WTC11 (cell line): ENCODE measurements around the gene WDFY3. TPM values are rescaled to one million over a fixed set of nuclear protein-coding genes. Genes with fewer than 3 reads are reported as not detected.

ENCODE experiments used
- ATAC-seq: fragments of 200-7000 bp; cut with Tn5 transposase; 2 replicates; pipeline ENCODE4 v1.10.0; 2021; ENCODE audit warnings: mild to moderate bottlenecking, moderate library complexity
- CTCF ChIA-PET: fragments of 300-600 bp; sonication (Branson Sonifier 250); formaldehyde crosslinking; loops from one replicate; lab custom pipeline; 2021; ENCODE audit warnings: antibody characterized with exemption; lab: Charles Lee
- POLR2A ChIA-PET: fragments of 350-600 bp; sonication (Branson Sonifier 250); formaldehyde crosslinking; loops from one replicate; lab custom pipeline; 2021; ENCODE audit warnings: antibody characterized with exemption; lab: Charles Lee
- DNase-seq: peaks from one replicate; pipeline ENCODE4 v3.0.0; 2021; ENCODE audit warnings: low spot score
- H3K27ac Mint-ChIP-seq: 2 replicates; pipeline ENCODE4 v1.8.0; 2021; ENCODE audit warnings: mixed read lengths
- H3K27me3 Mint-ChIP-seq: 2 replicates; pipeline ENCODE4 v1.8.0; 2021; ENCODE audit warnings: low read depth, mild to moderate bottlenecking, moderate library complexity, mixed read lengths
- H3K36me3 Mint-ChIP-seq: 2 replicates; pipeline ENCODE4 v1.8.0; 2021; ENCODE audit warnings: mixed read lengths
- H3K4me1 Mint-ChIP-seq: 2 replicates; pipeline ENCODE4 v1.8.0; 2022; ENCODE audit warnings: mixed read lengths
- H3K4me3 Mint-ChIP-seq: 2 replicates; pipeline ENCODE4 v1.8.0; 2021; ENCODE audit warnings: mild to moderate bottlenecking, moderate library complexity, mixed read lengths
- H3K9me3 Mint-ChIP-seq: 2 replicates; pipeline ENCODE4 v1.8.0; 2021; ENCODE audit warnings: mixed read lengths
- ARID4B ChIP-seq: sonication (generic); formaldehyde crosslinking; IDR thresholded peaks from 2 replicates; pipeline ENCODE4 v1.8.0; 2023; ENCODE audit warnings: missing genetic modification reagents, mild to moderate bottlenecking, borderline replicate concordance
- CBFB ChIP-seq: sonication (generic); formaldehyde crosslinking; IDR thresholded peaks from 2 replicates; pipeline ENCODE4 v1.8.1; 2022; ENCODE audit warnings: mild to moderate bottlenecking, low read depth, missing genetic modification reagents
- CREM ChIP-seq: sonication (generic); formaldehyde crosslinking; IDR thresholded peaks from 2 replicates; pipeline ENCODE4 v1.8.1; 2022; ENCODE audit warnings: mild to moderate bottlenecking, missing genetic modification reagents, moderate library complexity
- CTCF ChIP-seq: fragments of 200-600 bp; IDR thresholded peaks from 2 replicates; pipeline ENCODE4 v1.8.0; 2022; ENCODE audit warnings: antibody characterized with exemption
- E2F4 ChIP-seq: sonication (generic); formaldehyde crosslinking; IDR thresholded peaks from 2 replicates; pipeline ENCODE4 v1.8.1; 2022; ENCODE audit warnings: low read depth, mild to moderate bottlenecking, moderate library complexity, missing genetic modification reagents, borderline replicate concordance
- EMX1 ChIP-seq: fragments of 250-450 bp; sonication (Bioruptor Pico); IDR thresholded peaks from 2 replicates; pipeline ENCODE4 v1.8.0; 2021; ENCODE audit warnings: mild to moderate bottlenecking
- GTF2I ChIP-seq: fragments of 250-450 bp; sonication (Bioruptor Pico); conservative IDR thresholded peaks from 2 replicates; pipeline ENCODE4 v1.4.0; 2021; ENCODE audit warnings: mild to moderate bottlenecking
- JAZF1 ChIP-seq: fragments of 250-450 bp; sonication (Bioruptor Pico); IDR thresholded peaks from 2 replicates; pipeline ENCODE4 v1.9.0; 2021; ENCODE audit warnings: moderate library complexity, mild to moderate bottlenecking, inconsistent platforms
- MAX ChIP-seq: sonication (generic); formaldehyde crosslinking; IDR thresholded peaks from 2 replicates; pipeline ENCODE4 v1.8.0; 2022; ENCODE audit warnings: mild to moderate bottlenecking, missing genetic modification reagents
- MXD4 ChIP-seq: fragments of 250-450 bp; sonication (Bioruptor Pico); IDR thresholded peaks from 2 replicates; pipeline ENCODE4 v1.8.0; 2021; ENCODE audit warnings: mild to moderate bottlenecking, moderate library complexity, borderline replicate concordance
- NFYB ChIP-seq: sonication (generic); formaldehyde crosslinking; conservative IDR thresholded peaks from 2 replicates; pipeline ENCODE4 v1.8.0; 2022; ENCODE audit warnings: low read depth, missing genetic modification reagents
- SMAD4 ChIP-seq: sonication (generic); formaldehyde crosslinking; IDR thresholded peaks from 2 replicates; pipeline ENCODE4 v1.8.0; 2022; ENCODE audit warnings: mild to moderate bottlenecking, missing genetic modification reagents
- USF1 ChIP-seq: sonication (generic); formaldehyde crosslinking; IDR thresholded peaks from 2 replicates; pipeline ENCODE4 v1.8.0; 2022; ENCODE audit warnings: mild to moderate bottlenecking, missing genetic modification reagents
- ZNF138 ChIP-seq: sonication (generic); formaldehyde crosslinking; conservative IDR thresholded peaks from 2 replicates; pipeline ENCODE4 v1.8.1; 2022; ENCODE audit warnings: mild to moderate bottlenecking, moderate library complexity, missing genetic modification reagents
- ZNF281 ChIP-seq: sonication (generic); formaldehyde crosslinking; IDR thresholded peaks from 2 replicates; pipeline ENCODE4 v1.8.0; 2023; ENCODE audit warnings: mild to moderate bottlenecking, missing genetic modification reagents
- ZNF416 ChIP-seq: fragments of 250-450 bp; sonication (Bioruptor Pico); IDR thresholded peaks from 2 replicates; pipeline ENCODE4 v1.9.0; 2021; ENCODE audit warnings: mild to moderate bottlenecking, inconsistent platforms
- ZNF532 ChIP-seq: fragments of 250-450 bp; sonication (Bioruptor Pico); IDR thresholded peaks from 2 replicates; pipeline ENCODE4 v1.9.0; 2021; ENCODE audit warnings: mild to moderate bottlenecking, borderline replicate concordance
- total RNA-seq: library from RNA; stranded (reverse); gene quantifications from 3 replicates; pipeline ENCODE4 v1.2.3, GENCODE V29; 2021

WDFY3 gene
- total RNA-seq, 1 experiment from 2014 or later, result 77.2 TPM

- ChIA-PET POLR2A (no interaction called here), CTCF (no interaction called here)
- no peaks in the 10 kb centered on the region for H3K27me3 Mint-ChIP-seq
- no peaks in the 10 kb centered on the region for H3K9me3 Mint-ChIP-seq
- no peaks in the 10 kb centered on the region for H3K4me1 Mint-ChIP-seq
- H3K4me3 Mint-ChIP-seq, result no peak overlapping the region
- peak overlapping the region; percentile 14 for H3K27ac Mint-ChIP-seq
- no peak for DNase-seq
- H3K36me3 Mint-ChIP-seq, result peaks cover 57% of the 10 kb centered on the region
- TF ChIP-seq ARID4B (CRISPR knock-in tag), result no peak
- TF ChIP-seq SMAD4, result no peak
- TF ChIP-seq ZNF138 (CRISPR knock-in tag), result no peak
- no peak for TF ChIP-seq MXD4 (CRISPR knock-in tag)
- no peak for TF ChIP-seq USF1 (CRISPR knock-in tag)
- TF ChIP-seq CBFB (CRISPR knock-in tag), result no peak
- TF ChIP-seq MAX (CRISPR knock-in tag), result no peak
- TF ChIP-seq NFYB (CRISPR knock-in tag), result no peak
- TF ChIP-seq E2F4 (CRISPR knock-in tag), result no peak
- TF ChIP-seq CREM (CRISPR knock-in tag), result no peak
- TF ChIP-seq ZNF281 (CRISPR knock-in tag), result no peak
- no peak for TF ChIP-seq EMX1 (CRISPR knock-in tag)
- no peak for TF ChIP-seq ZNF532 (CRISPR knock-in tag)
- no peak for TF ChIP-seq GTF2I
- TF ChIP-seq CTCF, result no peak
- no peak for TF ChIP-seq ZNF416 (CRISPR knock-in tag)
- no peak for TF ChIP-seq JAZF1
- no peak for ATAC-seq
Observed at GRCh38 chr4:84718699-84719098, 247.8 kb downstream of the WDFY3 start.
